OCI-LY1 (cell line): ENCODE results near the gene SLC13A2.

Experiments
- H2AFZ ChIP-seq: fragments of 200-600 bp; sonication (generic), shearing (Covaris generic); 2 replicates; pipeline ENCODE4 v1.6.0; 2014; ENCODE audit warnings: antibody characterized with exemption, mild to moderate bottlenecking, low read length
- H3F3A ChIP-seq: fragments of 200-600 bp; sonication (generic), shearing (Covaris generic); 2 replicates; pipeline ENCODE4 v1.6.0; 2014; ENCODE audit warnings: mild to moderate bottlenecking, antibody characterized with exemption, low read length, moderate library complexity; ENCODE audit not compliant: insufficient read depth
- H3K27ac ChIP-seq: fragments of 200-600 bp; sonication (generic); 2 replicates; pipeline ENCODE4 v1.5.1; 2014; ENCODE audit warnings: low read length, mixed run types, mild to moderate bottlenecking, low read depth; ENCODE audit not compliant: poor library complexity, severe bottlenecking
- H3K27me3 ChIP-seq: fragments of 200-600 bp; sonication (generic); 2 replicates; pipeline ENCODE4 v1.6.0; 2014; ENCODE audit warnings: antibody characterized with exemption, mild to moderate bottlenecking, low read length, moderate library complexity; ENCODE audit not compliant: insufficient read depth
- H3K36me3 ChIP-seq: fragments of 200-600 bp; sonication (generic); 2 replicates; pipeline ENCODE4 v1.6.1; 2014; ENCODE audit warnings: mild to moderate bottlenecking, antibody characterized with exemption, low read length, moderate library complexity, mixed read lengths; ENCODE audit not compliant: insufficient read depth
- H3K4me1 ChIP-seq: fragments of 200-600 bp; sonication (generic); 2 replicates; pipeline ENCODE4 v1.5.1; 2014; ENCODE audit warnings: mild to moderate bottlenecking, low read length, moderate library complexity; ENCODE audit not compliant: insufficient read depth, severe bottlenecking
- H3K4me2 ChIP-seq: fragments of 200-600 bp; sonication (generic), shearing (Covaris generic); 2 replicates; pipeline ENCODE4 v1.6.1; 2014; ENCODE audit warnings: low read length
- H3K4me3 ChIP-seq: fragments of 200-600 bp; sonication (generic); 2 replicates; pipeline ENCODE4 v1.5.1; 2014; ENCODE audit warnings: low read length, low read depth, mild to moderate bottlenecking, mixed read lengths; ENCODE audit not compliant: poor library complexity, severe bottlenecking
- H3K79me2 ChIP-seq: fragments of 200-600 bp; shearing (Covaris generic); 2 replicates; pipeline ENCODE4 v1.6.1; 2016; ENCODE audit warnings: mixed run types, low read length, mixed read lengths; ENCODE audit not compliant: insufficient read depth
- H3K9ac ChIP-seq: fragments of 200-600 bp; sonication (generic), shearing (Covaris generic); 2 replicates; pipeline ENCODE4 v1.6.1; 2014; ENCODE audit warnings: mild to moderate bottlenecking, low read length, mixed read lengths
- H3K9me2 ChIP-seq: fragments of 200-600 bp; sonication (generic), shearing (Covaris generic); 2 replicates; pipeline ENCODE4 v1.6.1; 2014; ENCODE audit warnings: low read depth, mild to moderate bottlenecking, low read length, mixed read lengths
- H3K9me3 ChIP-seq: fragments of 200-600 bp; shearing (Covaris generic); 2 replicates; pipeline ENCODE4 v1.6.1; 2014; ENCODE audit warnings: low read length, mixed read lengths
- H4K20me1 ChIP-seq: fragments of 200-600 bp; sonication (generic), shearing (Covaris generic); 2 replicates; pipeline ENCODE4 v1.6.0; 2016; ENCODE audit warnings: mild to moderate bottlenecking, low read length; ENCODE audit not compliant: insufficient read depth
- CTCF ChIP-seq: fragments of 200-600 bp; sonication (generic), shearing (Covaris generic); IDR thresholded peaks from 2 replicates; pipeline ENCODE4 v1.5.1; 2017; ENCODE audit warnings: mild to moderate bottlenecking, antibody characterized with exemption, low read length, moderate library complexity, mixed read lengths
- EZH2 ChIP-seq: fragments of 200-600 bp; sonication (generic), shearing (Covaris generic); IDR thresholded peaks from 2 replicates; pipeline ENCODE4 v1.8.0; 2017; ENCODE audit warnings: borderline replicate concordance, mixed run types, mild to moderate bottlenecking, antibody characterized with exemption, low read length, moderate library complexity, mixed read lengths

SLC13A2 gene

GRCh38 chr17:28526381-28526780 lies 52.9 kb downstream of the SLC13A2 start:
- Histone ChIP-seq H3K4me2 (no peak overlapping the region), H3K27ac (no peak overlapping the region), H3K27me3 (peaks cover 5% of the 10 kb centered on the region; the same call in 1 of the 2 replicates), H3K36me3 (no peaks in the 10 kb centered on the region), H3K4me3 (no peak overlapping the region), H3K9me3 (no peaks in the 10 kb centered on the region), H2AFZ (no peak overlapping the region), H3F3A (no peaks in the 10 kb centered on the region), H3K79me2 (no peaks in the 10 kb centered on the region), H4K20me1 (no peaks in the 10 kb centered on the region), H3K9ac (no peak overlapping the region), H3K4me1 (no peaks in the 10 kb centered on the region), H3K9me2 (no peaks in the 10 kb centered on the region)
- no peak for TF ChIP-seq CTCF
- TF ChIP-seq EZH2 = no peak

- Histone ChIP-seq H3K27ac (no peak overlapping the region), H3K9ac (no peak overlapping the region), H2AFZ (no peak overlapping the region), H3F3A (no peaks in the 10 kb centered on the region), H3K4me1 (no peaks in the 10 kb centered on the region), H3K9me3 (no peaks in the 10 kb centered on the region), H3K79me2 (no peaks in the 10 kb centered on the region), H3K4me2 (no peak overlapping the region), H3K4me3 (no peak overlapping the region), H4K20me1 (no peaks in the 10 kb centered on the region), H3K36me3 (no peaks in the 10 kb centered on the region), H3K9me2 (no peaks in the 10 kb centered on the region), H3K27me3 (peaks cover 6% of the 10 kb centered on the region; the same call in 1 of the 2 replicates)
- no peak for TF ChIP-seq EZH2
- TF ChIP-seq CTCF = no peak
These were observed 53.8 kb downstream of the SLC13A2 start for GRCh38 chr17:28527181-28527681.

GRCh38 chr17:28527859-28528258 lies 54.4 kb downstream of the SLC13A2 start:
- H3K79me2 ChIP-seq = no peaks in the 10 kb centered on the region
- H3K27ac ChIP-seq = no peak overlapping the region
- no peaks in the 10 kb centered on the region for H3K9me2 ChIP-seq
- no peak overlapping the region for H3K4me3 ChIP-seq
- H3K4me2 ChIP-seq = no peak overlapping the region
- H3K36me3 ChIP-seq = no peaks in the 10 kb centered on the region
- no peak overlapping the region for H3K9ac ChIP-seq
- peaks cover 6% of the 10 kb centered on the region; the same call in 1 of the 2 replicates for H3K27me3 ChIP-seq
- TF ChIP-seq CTCF = no peak
- TF ChIP-seq EZH2 = no peak
- no peaks in the 10 kb centered on the region for H3F3A ChIP-seq
- H4K20me1 ChIP-seq = no peaks in the 10 kb centered on the region
- H2AFZ ChIP-seq = no peak overlapping the region
- no peaks in the 10 kb centered on the region for H3K9me3 ChIP-seq
- no peaks in the 10 kb centered on the region for H3K4me1 ChIP-seq
